ENCODE measurements around the gene BCAN.

- TF ChIP-seq TAF1 (IDR thresholded peaks at IDR 0.05; ENCODE audit: borderline replicate concordance, insufficient read depth, low read length) (no peak), REST (IDR thresholded peaks at IDR 0.05; ENCODE audit: insufficient read depth in 1 of 2, low read depth in 2 of 2, low read length in 2 of 2) (no peak), POLR2AphosphoS5 (IDR thresholded peaks at IDR 0.05; ENCODE audit: low read depth, low read length) (no peak)
These were observed 61.4 kb downstream of the BCAN start for GRCh38 chr1:156703336-156703735.
